Eye (tissue), 1 donor: Measurements from ENCODE around the gene PM20D2.
"Not testable (repeated sequence)": the region's sequence is repeated elsewhere in the genome, so short reads cannot be mapped to it uniquely, and the experiment has no call there.

Source experiments
- DNase-seq: peaks from one replicate; pipeline ENCODE4 v3.0.0-alpha.2; 2015

PM20D2 gene, protein sequence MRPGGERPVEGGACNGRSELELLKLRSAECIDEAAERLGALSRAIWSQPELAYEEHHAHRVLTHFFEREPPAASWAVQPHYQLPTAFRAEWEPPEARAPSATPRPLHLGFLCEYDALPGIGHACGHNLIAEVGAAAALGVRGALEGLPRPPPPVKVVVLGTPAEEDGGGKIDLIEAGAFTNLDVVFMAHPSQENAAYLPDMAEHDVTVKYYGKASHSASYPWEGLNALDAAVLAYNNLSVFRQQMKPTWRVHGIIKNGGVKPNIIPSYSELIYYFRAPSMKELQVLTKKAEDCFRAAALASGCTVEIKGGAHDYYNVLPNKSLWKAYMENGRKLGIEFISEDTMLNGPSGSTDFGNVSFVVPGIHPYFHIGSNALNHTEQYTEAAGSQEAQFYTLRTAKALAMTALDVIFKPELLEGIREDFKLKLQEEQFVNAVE

GRCh38 chr6:89145956-89146717, at the start of gene PM20D2:
Gene PM20D2, plus strand, starts transcription at chr6:89146055. Its CDS starts 90 bp downstream, at chr6:89146145.
- DNase-seq, result peak; percentile 91

GRCh38 chr6:89098461-89098860, 47.4 kb upstream of the PM20D2 start:
- no peak for DNase-seq

GRCh38 chr6:89100114-89100513, 45.7 kb upstream of the PM20D2 start:
- no peak for DNase-seq

DNA sequence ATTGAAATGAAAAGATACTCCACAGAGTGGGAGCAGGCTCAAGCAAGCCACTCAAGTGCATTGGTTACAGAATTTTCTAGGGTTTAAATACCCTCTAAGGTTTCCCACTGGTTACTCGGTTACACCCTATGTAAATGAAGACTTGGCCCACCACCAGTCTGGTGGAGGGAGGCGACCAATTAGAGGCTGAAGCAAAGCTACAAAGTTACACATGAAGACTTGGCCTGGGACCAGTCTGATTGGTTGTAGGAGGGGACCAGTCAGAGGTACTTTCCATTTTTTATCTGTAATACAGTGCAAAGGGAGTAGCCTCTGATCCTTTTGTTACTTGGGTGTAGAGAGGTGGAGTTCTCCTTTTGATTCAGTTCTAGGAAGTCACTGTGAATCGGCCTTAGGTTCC, 35.6 kb upstream of the PM20D2 start:
- DNase-seq, result no peak

DNA sequence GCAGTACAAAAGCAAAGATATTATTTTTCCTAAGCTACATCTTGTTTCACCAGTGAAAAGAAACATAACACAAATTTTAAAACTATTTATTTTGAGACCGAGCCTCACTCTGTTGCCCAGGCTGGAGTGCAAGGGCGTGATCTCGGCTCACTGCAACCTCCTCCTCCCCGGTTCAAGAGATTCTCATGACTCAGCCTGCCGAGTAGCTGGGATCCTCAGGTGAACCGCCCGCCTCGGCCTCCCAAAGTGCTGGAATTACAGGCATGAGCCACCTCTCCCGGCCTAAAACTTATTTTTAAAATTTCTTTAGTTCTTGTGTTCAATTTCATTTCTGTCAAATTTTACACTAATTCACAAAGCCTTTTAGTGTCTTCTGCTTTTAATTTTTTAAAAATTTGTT, 33.9 kb upstream of the PM20D2 start:
- DNase-seq, result no peak

GRCh38 chr6:89116702-89117101, 29.2 kb upstream of the PM20D2 start:
- no peak for DNase-seq

GRCh38 chr6:89117211-89118108, 28.4 kb upstream of the PM20D2 start, which contains the start of gene SRSF12:
Gene SRSF12, minus strand, starts transcription at chr6:89118071. Its CDS starts 184 bp downstream, at chr6:89117887.
- peak; percentile 88 for DNase-seq

DNA sequence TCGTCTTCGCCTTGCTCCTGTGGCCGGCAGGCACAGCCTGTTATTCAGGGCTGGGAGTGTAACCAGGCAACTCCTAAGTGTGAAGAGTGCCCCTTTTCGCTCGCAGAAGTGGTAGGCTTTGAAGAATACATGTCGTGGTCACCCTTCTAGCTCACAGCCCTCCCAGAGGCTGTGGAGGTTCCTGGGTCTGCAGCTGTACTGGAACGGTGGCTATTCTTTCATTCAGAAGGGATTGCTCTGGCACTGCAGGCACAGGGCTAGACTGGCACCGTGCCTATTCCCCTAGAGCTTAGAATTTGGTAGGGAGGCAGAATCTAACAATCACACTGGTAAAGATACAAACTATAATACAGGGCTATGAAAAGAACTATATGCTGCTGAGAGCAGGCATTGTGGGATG, 26.9 kb upstream of the PM20D2 start:
- no peak for DNase-seq

DNA sequence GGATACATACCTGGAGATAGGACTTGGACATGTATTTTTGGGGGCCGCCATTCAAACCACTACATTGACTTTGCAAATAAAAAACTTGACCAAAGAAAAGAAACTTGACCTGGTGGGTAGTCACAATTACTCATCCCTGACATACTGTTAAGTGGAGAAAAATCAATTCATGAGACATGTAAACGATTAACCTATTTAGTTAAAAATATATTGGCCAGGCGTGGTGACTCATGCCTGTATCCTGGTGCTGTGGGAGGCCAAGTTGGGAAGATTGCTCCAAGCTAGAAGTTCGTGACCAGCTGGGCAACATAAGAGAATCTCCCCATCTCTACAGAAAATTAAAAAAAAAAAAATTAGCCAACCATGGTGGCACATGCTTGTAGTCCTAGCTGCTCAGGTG, 25.5 kb upstream of the PM20D2 start:
- no peak for DNase-seq

DNA sequence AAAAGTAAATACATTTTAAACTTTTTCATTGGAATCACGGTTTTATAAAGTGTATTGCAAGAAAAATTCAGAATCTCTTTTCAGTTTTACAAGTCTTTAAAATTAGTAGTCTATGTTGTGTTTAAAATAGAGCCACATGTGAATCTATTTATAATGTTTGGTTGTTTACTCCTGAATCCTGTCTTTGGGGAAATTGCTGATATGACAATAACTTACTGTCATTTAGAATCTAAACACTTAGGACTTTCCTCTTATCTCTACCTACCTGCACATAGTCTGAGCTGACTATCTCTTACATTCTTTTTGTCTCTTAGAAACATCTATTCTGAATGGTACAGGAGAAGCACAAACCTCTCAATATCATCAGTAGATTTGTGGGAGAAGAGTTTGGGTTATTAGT, 23.9 kb upstream of the PM20D2 start:
- DNase-seq, result no peak

DNA sequence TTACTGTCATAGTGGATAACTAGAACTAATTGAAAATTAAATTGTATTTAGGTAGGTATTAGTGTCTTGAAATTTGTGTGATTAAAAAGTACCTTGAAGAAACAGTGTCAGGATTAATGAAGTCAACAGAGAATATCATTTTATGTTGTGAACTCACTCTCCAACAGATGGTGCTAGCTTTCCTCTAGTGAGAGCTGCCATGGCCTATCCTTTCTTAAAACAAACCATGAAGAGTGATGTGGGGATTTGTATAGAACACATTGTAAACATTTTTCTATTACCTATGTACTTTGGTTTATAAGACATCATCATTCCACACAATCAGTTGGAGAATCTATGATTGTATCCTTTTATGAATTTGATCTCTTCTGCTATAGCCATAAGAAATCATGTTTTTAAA, 23.2 kb upstream of the PM20D2 start:
- peak; percentile 55 for DNase-seq

GRCh38 chr6:89128256-89128671, 17.6 kb upstream of the PM20D2 start:
- DNase-seq, result not testable (repeated sequence)

- no peak for DNase-seq
Observed at GRCh38 chr6:89131599-89131998, 14.3 kb upstream of the PM20D2 start.

- no peak for DNase-seq
Observed at GRCh38 chr6:89132057-89132456, 13.8 kb upstream of the PM20D2 start.

- no peak for DNase-seq
Observed at GRCh38 chr6:89133981-89134380, 11.9 kb upstream of the PM20D2 start.

GRCh38 chr6:89134723-89135122, 11.1 kb upstream of the PM20D2 start:
- no peak for DNase-seq

DNA sequence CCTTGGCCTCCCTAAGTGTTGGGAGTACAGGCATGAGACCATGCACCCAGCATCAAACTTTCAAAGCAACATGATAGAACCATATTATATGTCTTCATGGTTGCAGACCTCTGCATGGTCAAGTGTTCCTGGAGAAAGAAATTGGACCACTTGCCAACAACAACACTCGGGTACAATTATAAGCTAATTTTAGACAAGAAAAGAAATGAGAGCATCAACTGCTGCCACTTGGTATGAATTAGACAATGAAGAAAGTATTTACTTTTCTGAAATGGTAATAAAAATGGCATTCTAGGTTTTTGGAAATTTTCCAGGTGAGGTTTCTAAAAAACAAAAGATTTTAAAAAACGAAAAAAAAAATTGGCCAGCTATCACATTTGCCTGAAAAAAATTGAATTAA, 7.7 kb upstream of the PM20D2 start:
- no peak for DNase-seq

- no peak for DNase-seq
Observed at GRCh38 chr6:89139509-89140346, 6.1 kb upstream of the PM20D2 start.

DNA sequence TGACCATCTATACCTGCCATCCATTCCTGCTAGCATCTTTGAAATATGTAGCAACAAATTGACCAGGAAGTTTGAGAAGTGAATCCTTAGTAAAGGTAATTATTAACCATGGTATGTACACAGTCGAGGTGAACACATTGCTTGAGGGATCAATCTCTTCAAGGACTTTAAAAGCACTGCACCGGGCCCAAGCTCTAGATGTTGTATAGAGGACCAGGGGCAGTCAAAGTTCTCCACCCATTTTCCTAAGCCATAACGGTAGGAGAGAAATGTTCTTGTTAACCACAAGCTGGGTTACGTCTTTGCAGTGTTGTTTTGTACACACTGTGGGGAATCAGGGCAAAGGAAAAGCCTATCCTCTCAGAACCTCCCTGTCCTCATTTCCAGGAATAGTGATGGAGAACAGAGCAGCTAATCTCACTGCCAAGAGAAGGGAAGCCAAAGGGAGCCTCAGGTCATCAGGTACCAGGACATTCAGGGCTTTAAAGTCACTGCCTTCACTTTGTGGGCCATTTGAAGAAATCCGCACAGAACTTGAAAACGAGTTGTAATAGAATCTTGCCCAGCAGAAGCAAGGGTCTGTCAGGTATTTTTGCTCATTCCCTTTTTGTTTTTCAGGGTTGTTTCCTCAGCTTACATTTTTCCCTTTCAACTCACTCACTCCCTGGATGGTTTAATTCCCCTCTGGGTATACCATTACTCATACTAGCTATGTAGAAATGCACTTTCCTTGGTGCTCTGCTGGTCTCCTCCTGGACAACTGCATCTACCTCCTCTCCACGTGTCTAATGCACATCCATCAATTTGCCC, 5.3 kb upstream of the PM20D2 start:
- DNase-seq, result no peak

DNA sequence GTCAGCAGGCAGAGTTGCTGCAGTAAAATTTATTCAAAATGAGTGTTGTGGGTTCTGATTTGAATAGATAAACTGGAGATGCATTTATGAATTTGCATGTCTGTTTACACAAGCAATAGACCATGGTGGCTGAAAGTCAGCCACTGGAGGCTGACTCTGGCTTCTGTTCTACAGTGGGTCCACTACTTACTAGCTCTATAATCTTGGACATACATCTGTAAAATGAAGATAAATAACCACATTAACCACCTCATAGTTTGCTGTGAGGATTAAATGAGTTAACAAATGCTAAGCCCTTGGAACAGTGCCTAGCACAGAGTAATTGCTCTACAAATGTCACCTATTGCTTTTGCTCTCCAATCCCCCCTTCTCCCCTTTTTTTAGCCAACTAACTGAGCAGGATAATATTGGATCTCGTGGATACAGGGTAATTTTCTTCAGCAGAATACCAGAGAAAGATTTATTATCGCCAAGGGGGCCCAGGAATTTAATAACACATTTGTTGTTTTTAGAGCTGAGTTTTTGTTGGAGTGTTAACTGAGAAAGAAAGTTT, 1.4 kb upstream of the PM20D2 start:
- peak; percentile 41 for DNase-seq
